ENCODE data around the gene SLC26A1.

GRCh38 chr4:962231-963208 is 30.7 kb downstream of the SLC26A1 start:
- TF ChIP-seq YY1 (IDR thresholded peaks at IDR 0.05; ENCODE audit: insufficient read depth, insufficient read length): no peak
- no peak for TF ChIP-seq ZNF274 (IDR thresholded peaks at IDR 0.05; ENCODE audit: low read depth, low read length)
- TF ChIP-seq SUZ12 (IDR thresholded peaks at IDR 0.05; ENCODE audit: extremely low read depth, insufficient read depth, insufficient read length): no peak

Data from NT2/D1 (cell line).